ENCODE measurements around the gene DEGS1. TPM values are rescaled to one million over a fixed set of nuclear protein-coding genes. Genes with fewer than 3 reads are reported as not detected.
A peak's percentile ranks its signal among the peaks of the same experiment; 100 is the strongest.

The DEGS1 gene
- total RNA-seq, 1 donor, result 135 TPM

GRCh38 chr1:224185208-224185607, 2.2 kb downstream of the DEGS1 start:
- no peak overlapping the region for H3K4me3 ChIP-seq (ENCODE audit: low read depth, low read length)
- DNase-seq (ENCODE audit: low read depth), result no peak
- no peak for TF ChIP-seq CTCF (IDR thresholded peaks at IDR 0.05; ENCODE audit: insufficient read depth, low read depth, low read length)

- no peak for DNase-seq (ENCODE audit: low read depth)
- no peak overlapping the region for H3K4me3 ChIP-seq (ENCODE audit: low read depth, low read length)
- TF ChIP-seq CTCF (IDR thresholded peaks at IDR 0.05; ENCODE audit: insufficient read depth, low read depth, low read length), result no peak
Observed at GRCh38 chr1:224188286-224188685, 5.2 kb downstream of the DEGS1 start.

GRCh38 chr1:224189561-224189960, 6.5 kb downstream of the DEGS1 start:
- no peak overlapping the region for H3K4me3 ChIP-seq (ENCODE audit: low read depth, low read length)
- DNase-seq (ENCODE audit: low read depth), result no peak
- TF ChIP-seq CTCF (IDR thresholded peaks at IDR 0.05; ENCODE audit: insufficient read depth, low read depth, low read length), result no peak

DNA sequence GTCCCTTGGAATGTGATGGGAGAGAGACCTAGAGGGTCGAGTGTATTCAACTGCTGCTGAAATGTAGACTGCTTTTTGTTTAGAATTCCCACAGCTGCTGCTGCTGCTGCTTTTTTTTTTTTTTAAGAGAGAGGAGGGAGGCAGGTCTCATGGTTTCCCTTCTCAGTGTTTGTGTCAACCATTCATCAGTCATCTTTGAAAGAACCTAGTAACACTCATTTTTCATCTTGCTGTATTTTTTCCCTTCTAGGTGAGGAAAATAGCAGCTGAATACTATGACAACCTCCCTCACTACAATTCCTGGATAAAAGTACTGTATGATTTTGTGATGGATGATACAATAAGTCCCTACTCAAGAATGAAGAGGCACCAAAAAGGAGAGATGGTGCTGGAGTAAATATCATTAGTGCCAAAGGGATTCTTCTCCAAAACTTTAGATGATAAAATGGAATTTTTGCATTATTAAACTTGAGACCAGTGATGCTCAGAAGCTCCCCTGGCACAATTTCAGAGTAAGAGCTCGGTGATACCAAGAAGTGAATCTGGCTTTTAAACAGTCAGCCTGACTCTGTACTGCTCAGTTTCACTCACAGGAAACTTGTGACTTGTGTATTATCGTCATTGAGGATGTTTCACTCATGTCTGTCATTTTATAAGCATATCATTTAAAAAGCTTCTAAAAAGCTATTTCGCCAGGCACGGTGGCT, 9.2 kb downstream of the DEGS1 start:
- no peak for TF ChIP-seq CTCF (IDR thresholded peaks at IDR 0.05; ENCODE audit: insufficient read depth, low read depth, low read length)
- H3K4me3 ChIP-seq (ENCODE audit: low read depth, low read length), result no peak overlapping the region
- no peak for DNase-seq (ENCODE audit: low read depth)

GRCh38 chr1:224193319-224193966, 10.4 kb downstream of the DEGS1 start:
- DNase-seq (ENCODE audit: low read depth), result no peak
- H3K4me3 ChIP-seq (ENCODE audit: low read depth, low read length), result no peak overlapping the region
- no peak for TF ChIP-seq CTCF (IDR thresholded peaks at IDR 0.05; ENCODE audit: insufficient read depth, low read depth, low read length)

GRCh38 chr1:224196813-224197600, 14.0 kb downstream of the DEGS1 start:
- no peak overlapping the region for H3K4me3 ChIP-seq (ENCODE audit: low read depth, low read length)
- TF ChIP-seq CTCF (IDR thresholded peaks at IDR 0.05; ENCODE audit: insufficient read depth, low read depth, low read length), result no peak
- peak; percentile 55 for DNase-seq (ENCODE audit: low read depth)

Data from fibroblast of villous mesenchyme (primary cell).